ENCODE measurements around the gene DDAH1. TPM values are rescaled to one million over a fixed set of nuclear protein-coding genes. Genes with fewer than 3 reads are reported as not detected.

Gene DDAH1
- total and polyA plus RNA-seq, 2 experiments from 2014 or later = 19.5 to 49.8 TPM

DNA sequence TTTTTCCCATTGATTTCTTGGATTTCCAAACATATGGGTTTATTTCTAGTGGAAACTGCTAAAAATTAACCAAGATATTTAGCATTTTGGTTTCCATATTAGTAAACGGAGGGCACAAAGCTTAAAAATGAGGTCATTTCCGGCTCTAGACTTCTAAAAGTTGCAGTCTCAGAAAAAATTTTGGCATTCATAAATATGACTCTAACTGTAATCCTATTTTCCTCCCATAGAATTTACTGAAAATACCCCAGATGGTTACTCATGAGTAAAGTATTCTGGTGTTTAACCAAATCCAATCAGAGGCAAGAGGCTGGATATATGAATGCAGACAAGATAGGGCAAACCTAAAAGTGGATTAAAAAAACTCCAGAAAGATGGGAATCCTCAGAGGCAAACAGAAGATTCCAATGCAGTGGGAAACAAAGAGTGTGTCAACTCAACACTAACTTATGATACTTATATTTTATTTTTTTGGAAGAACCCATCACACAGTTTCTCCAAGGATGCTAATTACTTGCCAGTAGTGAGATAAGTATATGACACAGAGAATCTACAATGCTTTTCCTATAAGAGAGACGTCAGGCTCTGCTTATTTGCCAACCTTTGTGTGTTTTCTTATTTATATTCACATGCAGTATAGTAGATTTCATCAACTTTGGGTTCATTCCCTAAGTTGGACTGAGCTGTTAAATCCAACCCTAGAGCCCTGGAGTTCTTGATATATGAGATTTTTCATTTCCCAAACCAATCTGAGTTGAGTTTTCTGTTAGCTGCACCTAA, 98.4 kb downstream of the DDAH1 start:
- Histone ChIP-seq H3K36me3 (replicated peaks; ENCODE audit: insufficient read depth, low read depth) (no peaks in the 10 kb centered on the region), H3K27me3 (no peaks in the 10 kb centered on the region), H3K79me2 (peaks cover 30% of the 10 kb centered on the region), H3K4me2 (no peak overlapping the region), H3K4me1 (ENCODE audit: insufficient read depth) (no peaks in the 10 kb centered on the region), H3K9me2 (replicated peaks; ENCODE audit: insufficient read depth) (no peaks in the 10 kb centered on the region), H3K9me3 (ENCODE audit: low read depth) (no peaks in the 10 kb centered on the region), H3K27ac (no peak overlapping the region), H3K4me3 (no peak overlapping the region), H4K20me1 (ENCODE audit: insufficient read depth, poor library complexity, severe bottlenecking) (no peaks in the 10 kb centered on the region), H2AFZ (no peak overlapping the region)
- TF ChIP-seq EZH2phosphoT487 (IDR thresholded peaks at IDR 0.05; ENCODE audit: low read depth, severe bottlenecking, unreplicated experiment) (no peak), EZH2 (IDR thresholded peaks at IDR 0.05; ENCODE audit: borderline replicate concordance) (no peak)
- TF ChIP-seq, protein P1, sequence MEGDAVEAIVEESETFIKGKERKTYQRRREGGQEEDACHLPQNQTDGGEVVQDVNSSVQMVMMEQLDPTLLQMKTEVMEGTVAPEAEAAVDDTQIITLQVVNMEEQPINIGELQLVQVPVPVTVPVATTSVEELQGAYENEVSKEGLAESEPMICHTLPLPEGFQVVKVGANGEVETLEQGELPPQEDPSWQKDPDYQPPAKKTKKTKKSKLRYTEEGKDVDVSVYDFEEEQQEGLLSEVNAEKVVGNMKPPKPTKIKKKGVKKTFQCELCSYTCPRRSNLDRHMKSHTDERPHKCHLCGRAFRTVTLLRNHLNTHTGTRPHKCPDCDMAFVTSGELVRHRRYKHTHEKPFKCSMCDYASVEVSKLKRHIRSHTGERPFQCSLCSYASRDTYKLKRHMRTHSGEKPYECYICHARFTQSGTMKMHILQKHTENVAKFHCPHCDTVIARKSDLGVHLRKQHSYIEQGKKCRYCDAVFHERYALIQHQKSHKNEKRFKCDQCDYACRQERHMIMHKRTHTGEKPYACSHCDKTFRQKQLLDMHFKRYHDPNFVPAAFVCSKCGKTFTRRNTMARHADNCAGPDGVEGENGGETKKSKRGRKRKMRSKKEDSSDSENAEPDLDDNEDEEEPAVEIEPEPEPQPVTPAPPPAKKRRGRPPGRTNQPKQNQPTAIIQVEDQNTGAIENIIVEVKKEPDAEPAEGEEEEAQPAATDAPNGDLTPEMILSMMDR (IDR thresholded peaks at IDR 0.05; ENCODE audit: poor library complexity) = no peak
- DNase-seq (ENCODE audit: low spot score) = no peak
- WGBS (ENCODE audit: low lambda C conversion rate, missing lambda C conversion rate) = 81% methylated on average over 3 of the region's 3 CpGs

DNA sequence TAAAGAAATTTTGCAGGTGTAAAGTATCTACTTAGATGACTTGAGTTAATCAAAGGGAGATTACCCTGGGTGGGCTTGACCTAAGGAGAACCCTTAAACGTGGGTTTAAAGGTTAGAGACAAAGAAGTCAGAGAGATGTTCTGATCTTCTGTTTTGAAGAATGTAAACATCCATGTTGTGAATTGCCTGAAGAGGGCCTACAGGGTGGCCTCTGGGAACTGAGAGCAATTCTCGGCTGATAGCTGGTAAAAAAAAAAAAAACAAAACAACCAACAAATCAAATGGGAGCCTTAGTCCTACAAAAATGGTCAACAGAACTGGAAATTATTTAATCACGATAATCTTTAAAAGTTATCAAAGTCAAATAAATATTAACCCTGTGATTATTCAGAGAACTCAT, 99.1 kb downstream of the DDAH1 start:
- TF ChIP-seq, protein P1 (IDR thresholded peaks at IDR 0.05; ENCODE audit: poor library complexity) = no peak
- no peak for TF ChIP-seq EZH2 (IDR thresholded peaks at IDR 0.05; ENCODE audit: borderline replicate concordance)
- TF ChIP-seq EZH2phosphoT487 (IDR thresholded peaks at IDR 0.05; ENCODE audit: low read depth, severe bottlenecking, unreplicated experiment) = no peak
- Histone ChIP-seq H3K4me1 (ENCODE audit: insufficient read depth) (no peaks in the 10 kb centered on the region), H3K9me3 (ENCODE audit: low read depth) (no peaks in the 10 kb centered on the region), H3K79me2 (peaks cover 26% of the 10 kb centered on the region), H3K4me3 (no peak overlapping the region), H2AFZ (no peak overlapping the region), H3K36me3 (replicated peaks; ENCODE audit: insufficient read depth, low read depth) (no peaks in the 10 kb centered on the region), H3K4me2 (no peak overlapping the region), H3K27me3 (no peaks in the 10 kb centered on the region), H4K20me1 (ENCODE audit: insufficient read depth, poor library complexity, severe bottlenecking) (no peaks in the 10 kb centered on the region), H3K9me2 (replicated peaks; ENCODE audit: insufficient read depth) (no peaks in the 10 kb centered on the region), H3K27ac (no peak overlapping the region)
- DNase-seq (ENCODE audit: low spot score) = no peak
- WGBS (ENCODE audit: low lambda C conversion rate, missing lambda C conversion rate) = 69% methylated on average over 3 of the region's 3 CpGs

DNA sequence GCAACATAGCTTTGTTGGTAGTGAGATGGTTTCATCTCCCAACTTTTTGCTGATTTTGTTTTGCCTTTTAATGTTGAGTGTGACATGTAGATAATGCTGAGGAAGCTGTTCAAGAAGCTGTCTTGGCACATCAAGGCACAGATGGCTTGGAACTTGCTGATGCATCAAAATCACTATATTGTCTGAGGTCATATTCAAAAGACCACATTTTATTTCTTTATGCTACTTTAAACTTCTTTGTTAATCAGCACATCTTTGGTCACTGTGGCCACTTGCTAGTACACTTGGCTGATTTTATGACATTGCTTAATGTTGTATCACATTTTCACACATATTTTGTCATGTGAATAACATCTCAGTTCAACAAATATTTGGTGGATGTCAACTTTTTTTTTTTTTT, 101.4 kb downstream of the DDAH1 start:
- Histone ChIP-seq H3K27ac (no peak overlapping the region), H3K4me1 (ENCODE audit: insufficient read depth) (no peaks in the 10 kb centered on the region), H3K79me2 (peaks cover 17% of the 10 kb centered on the region), H2AFZ (no peak overlapping the region), H3K9me2 (replicated peaks; ENCODE audit: insufficient read depth) (no peaks in the 10 kb centered on the region), H3K9me3 (ENCODE audit: low read depth) (no peaks in the 10 kb centered on the region), H3K4me2 (no peak overlapping the region), H3K27me3 (no peaks in the 10 kb centered on the region), H3K4me3 (no peak overlapping the region), H3K36me3 (replicated peaks; ENCODE audit: insufficient read depth, low read depth) (no peaks in the 10 kb centered on the region), H4K20me1 (ENCODE audit: insufficient read depth, poor library complexity, severe bottlenecking) (no peaks in the 10 kb centered on the region)
- DNase-seq (ENCODE audit: low spot score) = no peak
- TF ChIP-seq, protein P1 (IDR thresholded peaks at IDR 0.05; ENCODE audit: poor library complexity) = no peak
- TF ChIP-seq EZH2 (IDR thresholded peaks at IDR 0.05; ENCODE audit: borderline replicate concordance) (no peak), EZH2phosphoT487 (IDR thresholded peaks at IDR 0.05; ENCODE audit: low read depth, severe bottlenecking, unreplicated experiment) (no peak)
